HG02571 (cell line): ENCODE results near the gene SAA1.
A peak's percentile ranks its signal among the peaks of the same experiment; 100 is the strongest.

Experiments used
- ATAC-seq: cut with Tn5 transposase; IDR thresholded peaks from one replicate; pipeline ENCODE4 v1.9.1; 2021; ENCODE audit warnings: mild to moderate bottlenecking, moderate library complexity; ENCODE audit not compliant: unreplicated experiment

Gene SAA1

DNA sequence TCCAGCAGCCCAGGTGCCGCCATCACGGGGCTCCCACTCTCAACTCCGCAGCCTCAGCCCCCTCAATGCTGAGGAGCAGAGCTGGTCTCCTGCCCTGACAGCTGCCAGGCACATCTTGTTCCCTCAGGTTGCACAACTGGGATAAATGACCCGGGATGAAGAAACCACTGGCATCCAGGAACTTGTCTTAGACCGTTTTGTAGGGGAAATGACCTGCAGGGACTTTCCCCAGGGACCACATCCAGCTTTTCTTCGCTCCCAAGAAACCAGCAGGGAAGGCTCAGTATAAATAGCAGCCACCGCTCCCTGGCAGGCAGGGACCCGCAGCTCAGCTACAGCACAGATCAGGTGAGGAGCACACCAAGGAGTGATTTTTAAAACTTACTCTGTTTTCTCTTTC, at the start of gene SAA1:
Gene SAA1 (plus strand): TSS at position 316 of the 400 bp plus-strand sequence. CDS start 624 bp downstream, outside the sequence.
- ATAC-seq: no peak

DNA sequence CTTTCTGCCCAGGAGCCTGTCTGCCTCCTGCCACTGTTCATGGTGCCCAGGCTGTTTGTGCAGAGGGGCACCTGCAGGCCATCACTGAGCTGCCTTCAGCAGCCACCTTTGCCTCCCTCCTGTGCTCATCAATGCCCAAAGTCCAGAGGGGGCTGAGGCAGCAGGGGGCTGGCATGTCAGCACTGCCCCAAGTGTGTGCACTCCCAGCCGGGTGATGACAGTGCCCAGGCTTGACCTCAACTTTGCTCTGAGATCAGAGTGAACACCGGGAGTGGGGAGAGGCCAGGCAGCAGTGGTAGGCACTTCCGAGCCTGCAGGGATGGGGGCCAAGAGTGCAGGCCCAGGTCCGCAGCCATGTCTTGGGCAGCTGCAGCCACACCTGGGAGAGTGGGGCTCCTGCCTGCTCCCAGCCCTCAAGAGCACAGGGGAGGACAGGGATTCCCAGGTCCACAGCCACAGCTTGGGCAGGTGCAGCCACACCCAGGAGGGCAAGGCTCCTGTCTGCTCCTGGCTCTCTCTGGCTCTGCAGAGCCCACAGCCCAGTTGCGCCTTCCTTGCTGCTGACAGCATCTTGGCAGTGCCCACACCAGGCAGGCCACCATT, 44.7 kb upstream of the SAA1 start:
- ATAC-seq: no peak

DNA sequence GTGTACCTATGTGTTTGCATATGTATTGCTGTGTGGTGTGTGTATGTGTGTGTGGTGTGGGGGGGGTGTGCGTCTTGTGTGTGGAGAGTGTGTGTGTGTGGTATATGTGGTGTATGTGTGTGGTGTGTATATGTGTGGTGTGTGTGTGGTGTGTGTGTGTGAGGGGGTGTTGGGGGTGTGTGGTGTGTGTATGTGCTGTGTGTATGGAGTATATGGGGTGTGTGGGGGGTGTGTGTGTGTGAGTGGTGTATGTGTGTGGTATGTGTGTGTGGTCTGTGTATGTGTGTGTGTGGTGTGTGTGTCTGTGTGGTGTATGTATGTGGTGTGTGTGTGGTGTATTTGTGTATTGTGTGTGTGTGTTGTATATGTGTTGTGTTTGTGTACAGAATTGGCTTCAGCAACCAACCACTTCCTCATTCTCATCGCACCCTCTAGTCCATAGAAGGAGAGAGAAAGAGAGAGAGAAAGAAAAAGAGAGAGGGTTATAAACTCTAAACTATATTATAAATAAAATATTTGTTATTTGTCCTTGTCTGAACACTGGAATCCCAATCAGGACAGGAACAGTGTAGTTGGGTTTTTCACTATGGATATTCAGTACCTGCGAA, 43.1 kb upstream of the SAA1 start:
- ATAC-seq: no peak

DNA sequence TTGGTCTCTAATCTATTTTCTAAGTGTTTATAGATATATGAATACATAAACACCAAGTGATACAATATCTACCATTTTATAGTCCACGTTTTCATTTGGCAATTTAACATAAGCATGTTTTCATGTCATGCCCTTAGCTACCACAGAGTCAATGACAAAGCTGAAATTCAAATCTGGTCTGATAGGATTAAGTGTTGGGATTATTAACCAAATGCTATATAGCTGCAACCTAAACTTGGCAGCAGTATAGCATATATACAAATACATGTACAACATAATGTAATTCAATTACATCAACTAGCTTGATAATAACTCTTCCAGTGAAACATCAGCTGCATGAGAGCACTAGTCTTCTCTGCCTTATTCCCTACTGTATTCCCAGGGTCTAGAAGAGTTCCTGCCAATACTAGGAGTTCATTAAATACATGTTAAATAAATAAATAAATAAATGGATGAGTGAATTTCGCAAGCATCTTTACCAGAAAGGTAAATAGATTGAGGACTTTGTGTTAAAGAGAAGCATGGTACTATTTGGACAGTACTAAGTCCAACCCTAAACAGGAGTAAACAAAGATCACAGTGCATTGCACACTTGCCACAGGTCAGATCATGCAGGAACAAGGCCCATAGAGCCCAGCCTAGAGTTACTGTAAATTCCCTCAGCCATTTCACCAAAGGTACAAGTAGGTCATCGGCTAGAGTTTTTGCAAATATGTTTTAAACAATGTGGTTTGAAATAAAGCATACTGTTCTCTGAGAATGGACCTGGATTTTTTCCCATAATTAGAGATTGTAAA, 42.3 kb upstream of the SAA1 start:
- ATAC-seq: no peak

DNA sequence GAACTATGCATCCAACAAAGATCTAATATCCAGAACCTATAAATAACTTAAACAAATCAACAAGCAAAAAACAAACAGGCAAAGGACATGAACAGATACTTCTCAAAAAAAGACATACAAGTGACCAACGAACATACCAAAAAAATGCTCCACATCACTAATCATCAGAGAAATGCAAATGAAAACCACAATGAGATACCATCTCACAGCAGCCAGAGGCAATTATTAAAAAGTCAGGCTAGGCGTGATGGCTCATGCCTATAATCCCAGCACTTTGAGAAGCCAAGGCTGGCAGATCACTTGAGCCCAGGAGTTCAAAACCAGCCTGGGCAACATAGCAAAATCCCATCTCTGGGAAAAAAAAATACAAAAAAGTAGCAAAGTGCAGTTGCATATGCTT, 40.2 kb upstream of the SAA1 start:
- no peak for ATAC-seq

DNA sequence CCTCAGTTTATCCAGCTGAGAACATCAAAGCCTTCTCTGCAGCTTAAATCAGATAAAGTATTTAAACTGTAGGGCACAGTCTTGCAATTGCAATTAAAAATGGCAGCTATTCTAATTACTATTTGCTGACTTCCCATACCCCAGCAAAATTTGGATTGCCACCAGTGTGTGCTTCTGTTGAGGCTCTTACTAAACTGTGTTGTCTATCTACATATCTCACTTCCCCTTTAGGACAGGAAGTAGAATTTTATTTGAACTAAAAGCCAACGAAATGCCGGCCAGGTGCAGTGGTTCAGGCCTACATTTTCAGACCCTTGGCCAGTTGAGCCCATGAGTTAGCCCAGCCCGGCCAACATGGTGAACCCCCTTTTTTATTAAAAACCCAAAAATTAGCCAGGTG, 36.6 kb upstream of the SAA1 start:
- peak; percentile 93 for ATAC-seq

DNA sequence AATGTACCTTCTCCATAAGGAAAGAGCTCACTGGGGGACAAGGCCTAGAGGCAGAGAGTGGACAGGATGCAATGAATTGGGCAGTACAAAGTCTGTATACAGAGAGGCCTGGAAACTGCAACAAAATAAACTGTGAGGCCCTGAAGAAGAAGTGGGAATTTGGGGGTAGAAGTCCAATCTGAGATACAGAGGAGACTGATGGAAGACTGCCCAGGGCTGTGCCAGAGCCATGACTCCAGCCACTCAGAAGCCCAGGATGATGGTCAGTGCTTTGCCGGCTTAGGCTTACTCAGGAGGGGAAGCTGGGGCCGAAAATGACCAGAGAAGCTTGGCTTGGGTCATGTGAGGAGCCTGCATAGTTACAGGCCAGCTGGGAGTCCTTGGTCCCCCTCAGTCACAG, 35.2 kb upstream of the SAA1 start:
- ATAC-seq: no peak

DNA sequence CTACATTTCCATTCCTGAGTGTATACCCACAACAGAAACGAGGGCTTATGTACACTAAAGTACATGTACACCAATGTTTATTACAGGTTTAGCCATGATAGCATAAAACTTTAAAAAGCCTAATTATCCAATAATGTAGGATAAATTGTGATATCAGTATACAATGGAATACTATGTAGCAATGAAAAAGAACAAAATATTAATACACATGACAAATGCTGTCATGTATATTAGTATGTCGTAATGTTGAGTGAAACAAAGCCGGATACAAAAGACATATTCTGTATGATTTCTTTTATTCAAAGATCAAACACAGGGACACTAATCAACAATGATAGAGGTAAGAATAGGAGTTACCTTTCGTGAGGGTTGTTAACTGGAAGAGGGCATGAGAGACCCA, 32.2 kb upstream of the SAA1 start:
- ATAC-seq: no peak

DNA sequence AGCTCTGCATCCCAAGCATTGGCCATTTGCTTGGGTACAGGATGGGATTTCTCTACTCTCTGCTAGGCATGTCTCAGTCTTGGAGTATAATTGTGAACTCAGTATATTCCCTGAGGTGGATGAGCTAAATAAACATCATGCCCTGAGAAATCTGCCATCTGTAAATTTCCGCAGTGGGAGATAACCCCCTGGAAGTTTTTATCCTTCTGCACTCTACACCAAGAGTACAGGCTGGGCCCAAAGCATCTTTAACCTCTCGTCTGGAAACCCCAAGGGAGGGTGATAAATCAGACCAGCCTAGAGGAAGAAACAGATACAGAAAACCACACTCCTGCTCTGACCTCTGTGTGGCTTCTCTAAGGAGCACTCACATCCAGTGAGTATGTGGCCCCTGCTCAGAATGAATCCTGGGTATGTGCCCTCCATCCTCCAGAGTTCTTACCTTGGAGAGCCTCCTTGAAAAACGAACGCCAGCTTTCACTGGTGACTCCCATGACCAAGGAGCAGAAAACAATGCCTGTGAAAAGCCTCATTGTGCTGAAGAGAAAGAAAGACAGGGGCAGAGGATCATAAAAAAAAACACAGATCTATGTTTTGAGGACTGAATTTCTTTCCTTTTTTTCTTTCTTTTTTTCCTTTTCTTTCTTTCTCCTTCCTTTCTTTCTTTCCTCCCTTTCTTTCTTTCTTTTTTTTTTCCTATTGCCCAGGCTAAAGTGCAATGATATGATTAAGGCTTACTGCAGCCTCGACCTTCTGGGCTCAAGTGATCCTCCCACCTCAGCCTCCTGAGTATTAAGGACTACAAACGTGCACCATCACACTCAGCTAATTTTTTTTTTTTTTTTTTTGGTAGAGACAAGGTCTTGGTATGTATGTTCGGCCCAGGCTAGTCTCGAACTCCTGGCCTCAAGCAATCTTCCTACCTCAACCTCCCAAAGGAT, 30.4 kb upstream of the SAA1 start:
- ATAC-seq: no peak

DNA sequence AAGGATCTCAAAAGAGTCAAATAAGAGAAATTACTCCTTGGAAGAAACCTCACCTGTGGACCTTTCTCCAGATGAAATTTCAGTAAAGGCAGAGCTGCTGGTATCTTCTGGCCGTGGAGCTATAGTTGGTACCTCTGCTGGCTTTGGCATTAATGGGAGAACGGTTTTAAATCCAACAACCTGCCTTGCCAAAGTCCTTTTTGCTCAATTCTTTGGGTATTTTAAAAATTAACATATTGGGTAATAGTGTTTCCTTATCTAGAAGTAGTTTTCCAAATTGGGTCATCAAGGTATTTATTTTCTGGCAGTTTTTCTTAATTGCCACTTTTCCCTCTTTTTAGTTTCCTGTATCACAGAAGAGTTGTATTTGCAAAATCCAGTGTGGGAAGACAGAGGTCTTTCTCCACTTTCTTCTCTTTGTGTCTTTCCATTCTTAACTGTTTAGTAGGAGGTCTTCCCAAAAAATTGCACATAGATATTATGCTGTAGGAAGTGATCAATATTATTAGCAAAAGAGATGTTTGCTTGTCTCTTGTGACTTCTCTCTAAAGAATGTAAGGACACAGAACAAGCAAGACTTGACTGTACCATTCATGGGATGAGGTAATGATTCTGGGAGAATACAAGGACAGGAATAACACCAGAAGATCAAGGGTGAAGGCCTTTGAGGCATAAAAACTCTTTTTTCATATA, 29.3 kb upstream of the SAA1 start, which contains the start of gene SAA4:
Gene SAA4 (minus strand): TSS at position 139 of the 693 bp plus-strand sequence. CDS start 876 bp downstream, outside the sequence.
- ATAC-seq: no peak

DNA sequence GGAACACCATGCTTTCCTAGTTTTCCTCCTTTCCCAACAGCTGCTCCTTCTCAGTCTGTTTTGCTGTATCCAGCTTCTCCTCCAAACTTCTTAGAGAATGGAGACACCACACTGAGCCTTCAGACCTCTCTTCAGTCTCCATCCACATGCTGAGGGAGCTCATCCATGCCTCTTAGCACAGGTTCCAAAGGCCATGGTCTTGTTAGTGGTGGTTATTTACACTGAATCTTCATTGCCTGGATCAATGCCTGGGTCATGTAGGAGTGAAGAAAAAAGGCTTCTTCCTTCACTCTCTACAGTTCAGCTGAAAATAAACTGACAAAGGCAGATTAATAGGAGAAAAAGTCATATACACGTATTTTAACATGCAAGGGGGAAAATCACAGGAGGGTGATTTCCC, 26.4 kb upstream of the SAA1 start:
- no peak for ATAC-seq

DNA sequence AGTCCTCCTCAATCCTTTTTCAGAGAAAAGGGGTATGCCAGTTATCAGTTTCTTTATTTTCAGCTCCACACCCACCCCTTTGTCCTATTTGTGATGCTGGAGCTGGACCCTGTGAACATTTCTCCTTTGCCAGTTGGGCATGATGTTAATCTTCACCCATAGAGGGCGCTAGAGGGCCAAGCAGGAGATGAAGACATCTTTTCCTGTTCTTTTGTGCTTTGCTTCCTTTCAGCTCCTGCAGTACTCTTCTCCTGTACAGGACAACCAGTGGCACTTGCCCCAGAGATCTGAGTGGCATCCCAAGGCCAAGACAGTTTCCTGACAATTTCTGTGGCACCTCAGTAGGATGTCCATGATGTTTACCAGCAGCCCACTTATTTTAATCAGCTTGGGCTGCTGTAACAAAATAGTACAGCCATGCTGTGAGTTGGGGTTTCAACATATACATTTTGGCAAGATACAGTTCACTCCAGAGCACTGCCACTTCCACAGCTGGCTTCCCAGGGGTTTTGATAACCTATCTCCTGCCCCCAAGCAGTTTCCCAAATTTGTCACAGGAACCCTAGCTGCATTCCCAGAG, 22.2 kb upstream of the SAA1 start:
- no peak for ATAC-seq

DNA sequence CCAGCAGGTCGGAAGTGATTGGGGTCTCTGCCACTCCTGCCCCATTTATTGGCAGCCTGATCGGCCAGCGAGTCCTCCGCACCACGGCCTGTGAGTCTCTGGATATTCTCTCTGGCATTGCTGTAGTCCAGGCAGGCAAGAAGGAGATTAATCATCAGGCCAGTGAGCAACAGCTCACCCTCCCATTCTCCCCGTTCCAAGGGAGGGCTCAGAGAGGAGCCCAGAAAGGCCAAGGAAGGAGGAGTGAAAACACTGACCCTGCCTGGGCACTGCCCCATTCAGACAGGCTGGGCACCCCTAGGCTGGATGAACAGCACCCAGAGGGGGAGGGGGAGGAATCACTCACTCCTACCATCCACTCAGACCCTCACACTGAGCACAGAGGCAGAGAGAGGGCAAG, 20.7 kb upstream of the SAA1 start:
- no peak for ATAC-seq

DNA sequence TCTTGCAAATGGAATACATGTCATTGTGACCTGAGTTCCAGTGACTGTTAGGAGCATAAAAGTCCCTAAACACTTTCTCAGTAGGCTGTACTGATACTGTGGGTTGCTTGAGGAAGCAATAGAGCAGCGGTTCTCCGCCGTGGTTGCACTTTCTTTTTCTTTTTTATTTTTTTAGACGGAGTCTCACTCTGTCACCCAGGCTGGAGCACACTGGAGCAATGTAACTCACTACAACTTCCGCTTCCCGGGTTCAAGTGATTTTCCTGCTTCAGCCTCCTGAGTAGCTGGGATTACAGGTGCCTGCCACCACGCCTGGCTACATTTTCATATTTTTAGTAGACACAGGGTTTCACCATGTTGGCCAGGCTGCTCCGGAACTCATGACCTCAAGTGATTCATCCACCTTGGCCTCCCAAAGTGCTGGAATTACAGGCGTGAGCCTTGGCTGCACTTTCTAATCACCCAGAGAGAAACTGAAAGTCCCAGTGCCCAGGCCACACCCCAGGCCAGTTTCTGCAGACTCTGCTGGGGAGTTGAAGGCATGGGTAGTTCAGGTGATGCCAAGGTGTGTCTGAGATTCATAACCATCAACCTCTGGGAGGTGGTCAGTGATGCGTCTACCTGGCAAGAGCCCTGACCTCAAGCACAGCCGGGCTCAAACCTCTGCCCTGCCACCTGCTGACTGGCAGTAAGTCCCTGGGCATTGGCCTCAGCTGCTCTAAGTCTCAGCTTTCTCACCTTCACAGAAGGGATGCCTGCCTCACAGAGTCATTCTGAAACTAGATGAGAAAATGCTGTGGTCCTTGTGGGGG, 19.5 kb upstream of the SAA1 start:
- peak; percentile 86 for ATAC-seq

DNA sequence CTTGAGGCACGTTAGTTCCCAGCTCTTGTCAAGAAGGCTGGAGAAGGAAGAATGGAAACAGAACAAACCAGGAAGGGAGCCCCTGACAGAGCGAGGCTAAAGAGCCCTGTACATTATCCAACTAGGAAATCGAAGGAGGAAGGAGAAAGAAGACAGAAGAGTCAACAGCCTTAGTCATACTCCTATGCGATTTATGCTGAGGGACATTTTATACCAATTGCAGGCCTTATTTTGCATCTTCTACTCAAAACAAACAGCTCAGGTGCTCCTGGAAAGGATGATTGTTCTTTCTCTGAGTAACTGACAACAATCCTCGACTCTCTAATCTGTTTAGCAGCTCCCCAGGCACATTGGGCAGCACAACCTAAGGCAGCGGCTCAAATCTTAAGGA, 18.9 kb upstream of the SAA1 start:
- peak; percentile 16 for ATAC-seq

DNA sequence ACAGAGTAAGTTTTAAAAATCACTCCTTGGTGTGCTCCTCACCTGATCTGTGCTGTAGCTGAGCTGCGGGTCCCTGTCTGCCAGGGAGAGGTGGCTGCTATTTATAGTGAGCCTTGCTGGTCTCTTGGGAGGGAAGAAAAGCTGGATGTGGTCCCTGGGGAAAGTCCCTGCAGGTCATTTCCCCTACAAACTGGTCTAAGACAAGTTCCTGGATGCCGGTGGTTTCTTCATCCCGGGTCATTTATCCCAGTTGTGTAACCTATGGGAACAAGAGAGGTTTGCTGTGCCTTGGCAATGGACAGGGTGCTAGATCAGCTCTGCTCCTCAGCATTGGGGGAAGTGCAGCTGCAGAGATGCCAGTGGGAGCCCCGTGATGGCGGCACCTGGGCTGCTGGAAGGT, 17.5 kb upstream of the SAA1 start, which contains the start of gene SAA2:
Gene SAA2 (minus strand): TSS at position 108 of the 400 bp plus-strand sequence. CDS start 657 bp downstream, outside the sequence.
- ATAC-seq: no peak

DNA sequence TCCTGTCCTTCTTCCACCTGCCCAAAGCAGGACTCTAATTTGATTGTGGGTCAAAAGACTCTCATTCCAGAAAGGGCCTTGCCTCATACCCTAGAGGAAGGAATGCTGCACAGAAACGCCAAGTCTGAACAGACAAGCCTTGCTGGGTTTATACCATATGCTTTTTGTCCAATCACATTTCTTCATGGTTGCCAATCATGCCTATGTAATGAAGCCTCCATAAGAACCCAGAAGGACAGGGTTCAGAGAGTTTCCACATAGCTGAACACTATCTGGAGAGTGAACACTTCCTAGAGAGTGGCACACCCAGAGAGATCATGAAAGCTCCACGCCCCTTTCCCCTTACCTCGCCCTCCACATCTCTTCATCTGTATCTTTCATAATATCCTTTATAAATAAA, 12.8 kb upstream of the SAA1 start:
- ATAC-seq: no peak

DNA sequence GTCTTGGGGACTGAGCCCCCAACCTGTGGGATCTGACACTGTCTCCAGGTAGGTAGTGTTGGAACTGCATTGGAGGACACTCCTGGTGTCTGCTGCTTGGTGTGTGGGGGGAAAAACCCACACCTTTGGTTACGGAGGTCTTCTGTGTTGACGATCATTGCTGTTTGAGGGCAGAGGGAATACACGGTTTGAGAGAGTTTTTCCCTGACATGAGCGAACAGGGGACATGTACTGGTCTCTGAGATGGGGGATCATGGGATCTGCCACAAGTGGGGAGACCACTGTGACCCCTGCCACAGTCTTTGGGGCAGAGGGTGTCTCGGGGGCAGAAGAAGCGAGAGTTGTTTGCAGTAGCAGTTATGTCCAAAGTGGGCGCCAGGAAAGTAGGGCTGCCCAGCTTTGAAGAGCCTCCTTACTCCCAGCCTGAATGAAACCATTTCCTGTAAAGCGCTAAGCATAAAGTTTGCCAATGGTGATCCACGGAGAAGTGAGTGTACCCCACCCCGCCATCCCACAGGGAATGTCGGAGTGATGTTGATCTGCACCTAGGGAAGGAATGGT, 12.2 kb upstream of the SAA1 start:
- ATAC-seq: no peak
